Psoas muscle (tissue), 8 donors: ENCODE measurements around the gene DOK4. TPM values are rescaled to one million over a fixed set of nuclear protein-coding genes. Genes with fewer than 3 reads are reported as not detected.
A peak's percentile ranks its signal among the peaks of the same experiment; 100 is the strongest.

Experiments
- ATAC-seq, 4 donors: fragments of 200-7000 bp; cut with Tn5 transposase; one replicate each; pipeline ENCODE4 v1.9.1; 2020; ENCODE audit warnings: moderate library complexity in 3 of 4, mild to moderate bottlenecking in 2 of 4
- DNase-seq, 2 donors: peaks; one replicate each; pipeline ENCODE4 v3.0.0-alpha.2; 2020
- H3K27ac ChIP-seq: fragments of 200-600 bp; one replicate; pipeline ENCODE4 v1.8.0; 2022
- H3K27me3 ChIP-seq, 3 donors: fragments of 200-600 bp in 1 of 3; one replicate each; pipeline versions ENCODE4 v1.6.1 to v1.8.0; 2013 to 2022; ENCODE audit warnings: low read length in 2 of 3, mild to moderate bottlenecking in 2 of 3, moderate library complexity in 1 of 3; ENCODE audit not compliant: insufficient read depth in 3 of 3
- H3K36me3 ChIP-seq, 2 donors: fragments of 200-600 bp in 1 of 2; one replicate each; pipeline versions ENCODE4 v1.6.1 to v1.8.0; 2013 to 2022; ENCODE audit warnings: low read depth in 1 of 2, mild to moderate bottlenecking in 1 of 2, moderate library complexity in 1 of 2; ENCODE audit not compliant: insufficient read depth in 1 of 2
- H3K4me1 ChIP-seq: fragments of 200-600 bp; one replicate; pipeline ENCODE4 v1.8.0; 2022
- H3K4me3 ChIP-seq: fragments of 200-600 bp; one replicate; pipeline ENCODE4 v1.8.0; 2022; ENCODE audit warnings: mild to moderate bottlenecking
- H3K9me3 ChIP-seq: fragments of 200-600 bp; one replicate; pipeline ENCODE4 v1.8.0; 2022
- WGBS, 3 donors: extraction: QIAGEN DNeasy Blood & Tissue Kit; methylation state at CpG; one replicate each; pipeline versions ENCODE4 v1.1.6 to v1.1.7; 2013; 5-methylcytosine and 5-hydroxymethylcytosine counted together
- intact Hi-C, 2 donors: fragments of 100-400 bp; cut with DNase I; formaldehyde crosslinking; loops; one replicate each; pipeline versions ENCODE4 v1.11.0 to v1.14.2; 2022
- polyA plus RNA-seq, 3 donors: library from polyadenylated mRNA; stranded (reverse); fragments of 200-250 nt; gene quantifications; one replicate each; pipeline ENCODE4 v1.2.3, GENCODE V29; 2013
- total RNA-seq, 4 donors: library from RNA; stranded (reverse); fragmentation: NEBNext Ultra II Directional in 2 of 4; extraction: Animal tissue kit (Norgen Biotek cat#: 25700) in 2 of 4; gene quantifications; one replicate each; pipeline versions ENCODE4 v1.2.1 to v1.2.4, GENCODE V29; 2021 to 2023
- TF ChIP-seq, protein P1 (sequence below): fragments of 200-600 bp; IDR thresholded peaks from one replicate; pipeline ENCODE4 v1.8.0; 2022; ENCODE audit warnings: antibody characterized with exemption
- donor health status: healthy with polysubstance abuse.
- donor health status: DM: no; HTN: no; CAD: no; lungs with moderate emphysema.
- donor health status: Bipolar disorder and iron deficiency.
- donor health status: healthy.
- donor health status: DM: yes; HTN: yes; CAD: no.
- donor health status: DM: no; HTN: no; CAD: no.
- donor health status: DM: no; HTN: no; CAD: no.
- donor health status: DM: yes; HTN: yes; CAD: no.

DOK4 gene
- total and polyA plus RNA-seq, 7 donors, result 1.3 to 4.3 (median 1.9) TPM

DNA sequence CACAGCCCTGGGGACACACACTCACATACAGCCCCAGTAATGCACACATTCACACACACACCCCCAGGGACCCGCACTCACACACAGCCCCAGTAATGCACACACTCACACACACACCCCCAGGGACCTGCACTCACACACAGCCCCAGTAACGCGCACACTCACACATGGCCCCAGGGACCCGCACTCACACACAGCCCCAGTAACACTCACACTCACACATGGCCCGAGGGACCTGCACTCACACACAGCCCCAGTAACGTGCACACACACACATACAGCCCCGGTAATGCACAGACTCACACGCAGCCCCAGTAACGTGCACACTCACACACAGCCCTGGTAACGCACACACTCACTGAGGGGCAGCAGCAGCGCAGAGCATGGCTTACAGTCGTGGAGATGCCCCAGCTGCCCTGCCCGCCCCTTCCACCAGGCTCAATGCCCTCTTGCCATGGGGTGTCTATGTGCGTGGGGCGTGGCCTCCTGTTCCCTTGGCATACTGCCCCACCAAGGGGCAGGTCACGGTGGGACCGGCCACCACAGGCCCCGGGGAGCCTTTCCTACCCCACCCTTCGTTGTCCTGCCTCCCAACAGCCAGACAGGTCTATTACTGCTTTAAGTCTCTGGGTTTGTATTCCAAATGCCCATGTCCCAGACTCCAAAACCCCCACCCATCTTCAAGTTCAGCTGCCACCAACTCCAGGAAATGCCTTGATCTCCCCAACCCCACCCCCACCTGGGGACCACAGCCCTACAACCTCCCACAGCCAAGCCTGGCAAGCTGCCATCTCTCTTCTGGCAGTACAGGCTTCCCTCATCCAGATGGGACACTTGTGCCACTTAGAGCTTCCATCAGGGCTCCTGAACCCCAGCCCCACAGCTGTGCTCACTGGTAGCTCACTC, 47.4 kb upstream of the DOK4 start:
- no peaks in the 10 kb centered on the region for H3K36me3 ChIP-seq
- DNase-seq (no peak), ATAC-seq (no peak)
- no peak overlapping the region for H3K27ac ChIP-seq
- intact Hi-C loops, result no loop called here
- TF ChIP-seq, protein P1, sequence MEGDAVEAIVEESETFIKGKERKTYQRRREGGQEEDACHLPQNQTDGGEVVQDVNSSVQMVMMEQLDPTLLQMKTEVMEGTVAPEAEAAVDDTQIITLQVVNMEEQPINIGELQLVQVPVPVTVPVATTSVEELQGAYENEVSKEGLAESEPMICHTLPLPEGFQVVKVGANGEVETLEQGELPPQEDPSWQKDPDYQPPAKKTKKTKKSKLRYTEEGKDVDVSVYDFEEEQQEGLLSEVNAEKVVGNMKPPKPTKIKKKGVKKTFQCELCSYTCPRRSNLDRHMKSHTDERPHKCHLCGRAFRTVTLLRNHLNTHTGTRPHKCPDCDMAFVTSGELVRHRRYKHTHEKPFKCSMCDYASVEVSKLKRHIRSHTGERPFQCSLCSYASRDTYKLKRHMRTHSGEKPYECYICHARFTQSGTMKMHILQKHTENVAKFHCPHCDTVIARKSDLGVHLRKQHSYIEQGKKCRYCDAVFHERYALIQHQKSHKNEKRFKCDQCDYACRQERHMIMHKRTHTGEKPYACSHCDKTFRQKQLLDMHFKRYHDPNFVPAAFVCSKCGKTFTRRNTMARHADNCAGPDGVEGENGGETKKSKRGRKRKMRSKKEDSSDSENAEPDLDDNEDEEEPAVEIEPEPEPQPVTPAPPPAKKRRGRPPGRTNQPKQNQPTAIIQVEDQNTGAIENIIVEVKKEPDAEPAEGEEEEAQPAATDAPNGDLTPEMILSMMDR, result no peak
- H3K27me3 ChIP-seq, result no peaks in the 10 kb centered on the region
- H3K4me1 ChIP-seq, result peaks cover 11% of the 10 kb centered on the region
- no peaks in the 10 kb centered on the region for H3K9me3 ChIP-seq
- 50 to 56% (median 55%) methylated on average over 19 of the region's 19 CpGs for WGBS, 3 donors
- H3K4me3 ChIP-seq, result no peak overlapping the region

DNA sequence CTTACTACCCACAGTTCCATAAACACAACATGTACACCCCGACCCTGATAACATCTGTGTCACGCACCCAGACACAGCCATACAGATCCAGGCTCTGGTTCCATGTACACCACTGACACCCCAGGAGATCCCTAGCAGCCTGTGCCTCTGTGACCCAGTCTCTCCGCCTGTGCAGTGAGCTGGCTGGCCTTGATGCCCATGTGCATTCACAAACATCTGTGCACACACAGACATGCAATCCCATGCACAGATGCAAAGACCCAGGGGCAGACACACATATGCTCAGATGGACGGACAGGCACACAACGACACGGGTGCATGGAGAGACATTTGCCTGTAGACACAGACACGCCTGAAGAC, 46.0 kb upstream of the DOK4 start:
- ATAC-seq (no peak), DNase-seq (no peak)
- H3K4me1 ChIP-seq, result peaks cover 11% of the 10 kb centered on the region
- no peaks in the 10 kb centered on the region for H3K9me3 ChIP-seq
- no peaks in the 10 kb centered on the region for H3K27me3 ChIP-seq
- intact Hi-C loops, result no loop called here
- H3K36me3 ChIP-seq, result no peaks in the 10 kb centered on the region
- 78 to 80% (median 79%) methylated on average over 7 of the region's 7 CpGs for WGBS, 3 donors
- TF ChIP-seq, protein P1, result no peak
- no peak overlapping the region for H3K27ac ChIP-seq
- no peak overlapping the region for H3K4me3 ChIP-seq

DNA sequence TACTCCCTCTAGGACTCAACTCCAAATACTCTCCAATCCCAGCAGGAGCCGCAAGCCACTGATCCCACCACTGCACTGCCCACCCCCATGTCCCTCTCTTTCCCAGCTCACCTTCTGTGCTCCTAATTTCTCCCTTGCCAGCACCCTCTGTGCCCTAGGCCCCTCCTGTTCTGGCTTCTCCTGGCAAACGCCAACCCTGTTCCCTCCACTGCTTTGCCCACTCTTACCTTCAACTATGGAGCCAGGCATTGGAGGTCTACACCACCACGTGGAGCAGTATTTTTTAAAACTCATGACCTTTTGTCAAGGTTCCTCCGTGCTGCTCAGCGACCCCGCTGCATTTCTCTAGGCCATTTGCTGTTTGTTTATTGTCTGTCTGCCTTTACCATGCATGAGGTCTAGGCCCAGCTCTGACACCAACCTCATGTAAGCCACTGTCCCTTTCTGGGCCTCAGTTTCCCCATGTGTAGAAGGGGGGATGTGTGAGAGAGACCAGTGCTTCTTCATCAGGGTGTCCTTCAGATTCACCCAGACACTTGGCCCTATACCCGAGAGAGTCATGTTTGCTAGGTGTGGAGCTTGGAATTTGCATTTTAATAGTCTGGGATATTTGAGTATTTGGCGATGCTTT, 45.5 kb upstream of the DOK4 start:
- Histone ChIP-seq H3K36me3 (no peaks in the 10 kb centered on the region), H3K4me3 (no peak overlapping the region), H3K27ac (no peak overlapping the region), H3K4me1 (peaks cover 9% of the 10 kb centered on the region), H3K9me3 (no peaks in the 10 kb centered on the region), H3K27me3 (no peaks in the 10 kb centered on the region)
- ATAC-seq (no peak), DNase-seq (no peak)
- TF ChIP-seq, protein P1, result no peak
- 81 to 88% (median 81%) methylated on average over 8 of the region's 8 CpGs for WGBS, 3 donors
- intact Hi-C loops, result no loop called here

DNA sequence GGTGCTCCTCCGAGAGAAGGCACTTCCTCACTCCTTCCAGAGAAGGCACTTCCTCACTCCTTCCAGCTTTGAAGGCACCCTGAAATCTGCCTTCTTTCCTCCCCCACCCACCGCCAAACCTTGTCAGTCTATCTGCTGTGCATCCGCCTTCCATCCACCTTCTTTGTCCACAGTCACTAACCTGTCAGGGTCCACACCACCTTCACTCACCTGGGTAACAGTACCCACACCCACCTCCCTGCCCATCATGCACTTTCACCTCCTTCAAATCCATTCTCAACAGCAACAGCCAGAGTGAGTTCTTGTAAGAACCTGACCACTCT, 44.9 kb upstream of the DOK4 start:
- Histone ChIP-seq H3K4me1 (peaks cover 7% of the 10 kb centered on the region), H3K36me3 (no peaks in the 10 kb centered on the region), H3K9me3 (no peaks in the 10 kb centered on the region), H3K27ac (no peak overlapping the region), H3K4me3 (no peak overlapping the region), H3K27me3 (no peaks in the 10 kb centered on the region)
- DNase-seq (peak in 1 of 2 donors; percentile 22), ATAC-seq (no peak)
- TF ChIP-seq, protein P1, result no peak
- WGBS, 3 donors, result 85 to 91% (median 88%) methylated on average over 3 of the region's 3 CpGs
- intact Hi-C loops, result no loop called here
